SIG-M5 (cell line): ENCODE results near the gene SPRR2F.

Experiments used
- DNase-seq: peaks from one replicate; lab custom pipeline; 2025; lab: John Stamatoyannopoulos, UW

SPRR2F gene

GRCh38 chr1:153072806-153073726 is 40.2 kb downstream of the SPRR2F start:
- DNase-seq, result no peak

DNA sequence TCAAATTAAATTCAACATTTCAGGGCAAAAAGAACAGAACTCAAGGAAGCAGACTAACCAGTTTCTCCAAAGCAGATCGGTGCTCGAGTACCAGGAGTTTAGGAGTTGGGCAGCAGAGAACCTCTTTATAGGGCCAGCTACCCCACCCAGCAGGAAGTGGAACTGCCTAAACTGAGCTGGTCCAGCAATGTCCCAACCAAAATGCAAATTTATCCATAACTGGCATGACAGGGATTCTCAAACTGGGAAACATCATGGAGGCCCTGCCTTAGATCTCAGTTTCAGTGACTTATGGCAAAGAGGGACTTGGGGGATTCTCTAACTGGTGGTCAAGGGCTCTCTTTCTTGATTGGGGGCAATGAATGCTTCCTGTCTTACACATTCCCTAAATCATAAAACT is 41.8 kb downstream of the SPRR2F start, which contains the start of gene SPRR2B:
TSS of gene SPRR2B (minus strand) at position 101 of the 400 bp plus-strand sequence. CDS start 772 bp downstream, outside the sequence.
- no peak for DNase-seq

GRCh38 chr1:153070243-153070642 is 43.1 kb downstream of the SPRR2F start:
- no peak for DNase-seq
